IPS DF 6.9 (cell line): ENCODE data around the gene LPP.

Experiments
- DNase-seq: peaks from one replicate; pipeline ENCODE4 v3.0.0-alpha.2; 2013; ENCODE audit warnings: low read depth, low spot score
- H3K27ac ChIP-seq: one replicate; pipeline ENCODE4 v1.5.1; 2013; ENCODE audit warnings: low read length, control low read depth
- H3K27me3 ChIP-seq: 2 replicates; pipeline ENCODE4 v1.6.1; 2013; ENCODE audit warnings: mild to moderate bottlenecking, low read length; ENCODE audit not compliant: control insufficient read depth, insufficient read depth
- H3K36me3 ChIP-seq: 2 replicates; pipeline ENCODE4 v1.6.1; 2013; ENCODE audit warnings: low read length; ENCODE audit not compliant: control insufficient read depth, insufficient read depth
- H3K4me1 ChIP-seq: 2 replicates; pipeline ENCODE4 v1.6.1; 2013; ENCODE audit warnings: low read length; ENCODE audit not compliant: control insufficient read depth, insufficient read depth
- H3K4me3 ChIP-seq: 2 replicates; pipeline ENCODE4 v1.5.1; 2013; ENCODE audit warnings: mild to moderate bottlenecking, low read length
- H3K9me3 ChIP-seq: 2 replicates; pipeline ENCODE4 v1.6.1; 2013; ENCODE audit warnings: low read length, inconsistent platforms; ENCODE audit not compliant: control insufficient read depth, insufficient read depth
- WGBS: extraction: QIAGEN DNeasy Blood & Tissue Kit; methylation state at CpG from one replicate; pipeline ENCODE4 v1.1.7; 2013; ENCODE audit warnings: mixed read lengths, missing lambda C conversion rate; ENCODE audit not compliant: insufficient read length, insufficient coverage; 5-methylcytosine and 5-hydroxymethylcytosine counted together

Gene LPP

GRCh38 chr3:188403404-188403803 is 249.4 kb downstream of the LPP start:
- H3K4me3 ChIP-seq: no peak overlapping the region
- H3K27me3 ChIP-seq: no peaks in the 10 kb centered on the region
- DNase-seq: no peak
- WGBS: no CpG with 5 or more reads among the region's 1 CpG
- no peak overlapping the region for H3K27ac ChIP-seq
- H3K4me1 ChIP-seq: no peaks in the 10 kb centered on the region
- H3K36me3 ChIP-seq: no peaks in the 10 kb centered on the region
- H3K9me3 ChIP-seq: no peaks in the 10 kb centered on the region

GRCh38 chr3:188404124-188404523 is 250.2 kb downstream of the LPP start:
- no peaks in the 10 kb centered on the region for H3K9me3 ChIP-seq
- H3K27me3 ChIP-seq: no peaks in the 10 kb centered on the region
- no peak for DNase-seq
- WGBS: no CpG with 5 or more reads among the region's 4 CpGs
- H3K4me3 ChIP-seq: no peak overlapping the region
- no peaks in the 10 kb centered on the region for H3K36me3 ChIP-seq
- no peaks in the 10 kb centered on the region for H3K4me1 ChIP-seq
- H3K27ac ChIP-seq: no peak overlapping the region

DNA sequence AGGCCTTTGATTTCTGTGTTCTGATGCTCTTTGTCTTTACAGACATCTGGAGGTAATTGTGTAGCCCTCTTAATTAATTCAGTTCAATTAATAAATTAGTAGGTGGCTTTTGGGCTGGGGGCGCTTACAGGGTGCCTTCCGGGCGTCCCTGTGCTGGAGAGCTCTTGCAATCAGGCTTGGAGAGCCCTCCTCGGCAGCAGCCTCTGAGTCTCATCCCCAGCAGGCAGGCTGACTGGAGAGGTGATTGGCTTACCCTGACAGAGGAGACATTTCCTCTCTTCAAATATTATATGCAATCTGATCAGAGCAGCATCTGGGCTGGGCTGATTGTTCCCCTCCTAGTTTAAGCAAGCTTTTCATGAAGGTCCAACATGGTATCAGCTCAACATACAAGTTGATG is 250.7 kb downstream of the LPP start:
- Histone ChIP-seq H3K27ac (no peak overlapping the region), H3K4me1 (no peaks in the 10 kb centered on the region), H3K4me3 (no peak overlapping the region), H3K36me3 (no peaks in the 10 kb centered on the region), H3K27me3 (no peaks in the 10 kb centered on the region), H3K9me3 (no peaks in the 10 kb centered on the region)
- no CpG with 5 or more reads among the region's 4 CpGs for WGBS
- no peak for DNase-seq

GRCh38 chr3:188407158-188407880 is 253.4 kb downstream of the LPP start:
- Histone ChIP-seq H3K4me3 (no peak overlapping the region), H3K36me3 (no peaks in the 10 kb centered on the region), H3K27me3 (no peaks in the 10 kb centered on the region), H3K27ac (no peak overlapping the region), H3K4me1 (no peaks in the 10 kb centered on the region), H3K9me3 (no peaks in the 10 kb centered on the region)
- DNase-seq: no peak
- WGBS: no CpG with 5 or more reads among the region's 6 CpGs

DNA sequence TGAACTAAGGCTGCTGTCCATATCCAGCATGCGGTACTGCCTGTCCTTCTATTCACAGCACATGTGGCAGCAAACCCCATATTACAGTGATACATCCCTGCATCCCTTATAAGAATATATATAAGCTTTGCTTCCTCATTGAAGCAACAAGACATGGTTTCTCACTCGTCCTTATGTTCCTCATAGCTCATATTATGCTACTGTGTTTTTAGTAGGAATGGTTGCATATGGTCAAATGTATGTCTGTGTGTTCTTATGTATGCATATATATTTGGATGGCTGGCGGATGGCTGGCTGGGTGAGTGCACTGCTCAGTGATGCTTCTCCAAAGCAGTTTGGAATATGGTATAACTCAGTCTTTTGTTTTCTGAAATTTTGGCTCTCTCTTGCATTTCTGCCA is 254.9 kb downstream of the LPP start:
- Histone ChIP-seq H3K4me3 (no peak overlapping the region), H3K27me3 (no peaks in the 10 kb centered on the region), H3K36me3 (no peaks in the 10 kb centered on the region), H3K4me1 (no peaks in the 10 kb centered on the region), H3K9me3 (no peaks in the 10 kb centered on the region), H3K27ac (no peak overlapping the region)
- no peak for DNase-seq
- no CpG with 5 or more reads among the region's 3 CpGs for WGBS

- H3K4me3 ChIP-seq: no peak overlapping the region
- H3K36me3 ChIP-seq: no peaks in the 10 kb centered on the region
- no peak for DNase-seq
- WGBS: no CpG with 5 or more reads among the region's 2 CpGs
- no peaks in the 10 kb centered on the region for H3K9me3 ChIP-seq
- no peak overlapping the region for H3K27ac ChIP-seq
- no peaks in the 10 kb centered on the region for H3K4me1 ChIP-seq
- H3K27me3 ChIP-seq: no peaks in the 10 kb centered on the region
Observed at GRCh38 chr3:188411750-188412149, 257.8 kb downstream of the LPP start.

- H3K4me3 ChIP-seq: no peak overlapping the region
- no peak for DNase-seq
- no peaks in the 10 kb centered on the region for H3K27me3 ChIP-seq
- H3K27ac ChIP-seq: no peak overlapping the region
- H3K9me3 ChIP-seq: no peaks in the 10 kb centered on the region
- H3K4me1 ChIP-seq: no peaks in the 10 kb centered on the region
- H3K36me3 ChIP-seq: no peaks in the 10 kb centered on the region
- no CpG with 5 or more reads among the region's 3 CpGs for WGBS
Observed at GRCh38 chr3:188415196-188415595, 261.2 kb downstream of the LPP start.

DNA sequence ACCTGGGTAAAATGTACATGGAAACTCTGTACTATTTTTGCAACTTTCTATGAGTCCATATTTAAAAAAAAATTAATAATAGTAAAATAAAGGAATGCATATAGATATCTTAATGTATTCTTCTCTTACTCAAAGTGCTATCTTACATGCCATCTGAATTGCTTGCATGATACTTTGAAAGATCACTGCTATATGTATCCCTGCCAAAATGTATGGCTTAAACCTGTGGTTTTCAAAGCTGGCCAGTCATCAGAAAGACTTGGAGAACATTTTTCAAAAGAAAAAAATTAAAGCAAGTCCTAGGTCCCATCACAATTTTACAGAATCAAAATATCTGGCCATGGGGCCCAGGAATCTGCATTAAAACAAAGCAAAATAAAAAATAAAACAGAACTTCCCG is 262.1 kb downstream of the LPP start:
- no CpG with 5 or more reads among the region's 1 CpG for WGBS
- Histone ChIP-seq H3K27ac (no peak overlapping the region), H3K4me3 (no peak overlapping the region), H3K36me3 (no peaks in the 10 kb centered on the region), H3K4me1 (no peaks in the 10 kb centered on the region), H3K9me3 (no peaks in the 10 kb centered on the region), H3K27me3 (no peaks in the 10 kb centered on the region)
- DNase-seq: no peak

DNA sequence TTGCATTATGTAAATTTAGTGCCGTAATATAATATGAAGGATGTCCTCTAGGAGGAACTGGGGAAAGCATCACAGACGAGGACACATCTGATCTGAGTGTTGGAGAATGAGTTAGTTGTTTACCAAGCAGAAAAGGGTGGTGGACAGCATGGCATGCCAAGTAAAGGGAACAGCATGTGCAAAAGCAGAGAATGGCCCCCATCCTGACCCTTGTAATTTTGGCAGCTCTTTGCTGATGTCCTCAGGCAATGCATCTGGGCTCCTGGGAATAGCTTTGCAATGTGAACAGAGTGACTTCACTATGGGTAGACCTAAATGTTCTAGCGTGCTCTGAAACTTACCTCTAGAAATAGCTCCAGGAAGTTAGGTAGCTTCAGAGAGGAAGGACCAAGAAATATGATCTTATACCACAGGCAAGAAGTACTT is 263.3 kb downstream of the LPP start:
- H3K27me3 ChIP-seq: no peaks in the 10 kb centered on the region
- H3K4me1 ChIP-seq: no peaks in the 10 kb centered on the region
- no peak overlapping the region for H3K27ac ChIP-seq
- H3K4me3 ChIP-seq: no peak overlapping the region
- no peaks in the 10 kb centered on the region for H3K36me3 ChIP-seq
- H3K9me3 ChIP-seq: no peaks in the 10 kb centered on the region
- no CpG with 5 or more reads among the region's 3 CpGs for WGBS
- DNase-seq: no peak

DNA sequence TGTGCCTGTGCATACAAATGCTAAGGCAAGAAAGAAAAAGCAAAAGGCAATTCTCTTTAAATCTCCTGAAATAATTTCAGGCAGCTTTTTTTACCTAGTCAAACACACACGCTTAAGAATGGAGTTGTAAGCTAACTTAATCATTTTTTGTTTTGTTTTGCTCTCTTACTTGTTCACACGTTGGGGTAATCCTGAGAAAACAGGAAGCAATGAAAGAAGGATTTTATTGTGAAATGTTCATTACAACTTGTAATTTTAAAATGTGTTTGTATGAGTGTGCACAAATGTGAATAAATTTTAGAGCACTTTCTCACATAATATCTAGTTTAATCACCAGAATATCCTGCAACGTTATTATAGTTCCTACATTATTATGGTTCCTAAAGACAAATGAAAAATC is 263.8 kb downstream of the LPP start:
- Histone ChIP-seq H3K36me3 (no peaks in the 10 kb centered on the region), H3K4me3 (no peak overlapping the region), H3K9me3 (no peaks in the 10 kb centered on the region), H3K27me3 (no peaks in the 10 kb centered on the region), H3K4me1 (no peaks in the 10 kb centered on the region), H3K27ac (no peak overlapping the region)
- no peak for DNase-seq
- no CpG with 5 or more reads among the region's 3 CpGs for WGBS

DNA sequence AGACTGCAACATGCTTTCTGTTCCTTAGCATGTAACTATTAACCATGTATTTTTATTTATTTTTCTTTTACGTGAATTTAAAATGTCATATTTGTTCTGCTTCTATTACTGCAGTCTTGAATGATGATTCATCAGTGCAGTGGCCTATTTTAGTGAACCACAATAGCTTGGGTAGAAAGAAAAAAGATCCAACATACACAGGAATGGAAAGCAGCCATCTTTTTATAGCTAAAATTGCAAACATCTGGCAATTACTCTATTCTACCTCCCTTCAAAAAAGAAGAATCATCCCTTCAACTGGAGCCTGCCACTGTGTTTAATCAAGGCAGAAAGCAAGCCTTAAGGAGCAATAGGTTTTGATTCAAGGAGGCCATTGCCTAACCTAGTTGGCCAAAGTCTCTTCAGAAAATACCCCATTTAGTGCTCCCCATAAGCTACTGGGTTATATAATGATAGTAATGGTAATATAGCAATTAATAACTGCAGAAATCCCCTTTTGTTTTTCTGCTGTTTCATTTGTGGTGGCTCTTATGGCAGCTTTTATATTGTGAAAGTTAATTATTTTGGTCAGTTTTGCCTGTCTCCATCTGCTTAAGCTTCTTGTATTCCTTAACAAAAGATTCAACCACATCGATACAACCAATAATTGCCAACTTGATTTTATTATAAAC is 267.3 kb downstream of the LPP start:
- H3K4me3 ChIP-seq: no peak overlapping the region
- no CpG with 5 or more reads among the region's 2 CpGs for WGBS
- H3K4me1 ChIP-seq: no peaks in the 10 kb centered on the region
- H3K27ac ChIP-seq: no peak overlapping the region
- no peak for DNase-seq
- H3K9me3 ChIP-seq: no peaks in the 10 kb centered on the region
- H3K36me3 ChIP-seq: no peaks in the 10 kb centered on the region
- H3K27me3 ChIP-seq: no peaks in the 10 kb centered on the region
